Mucosa of gallbladder (tissue), 1 donor: ENCODE measurements around the gene B4GALNT2. TPM values are rescaled to one million over a fixed set of nuclear protein-coding genes. Genes with fewer than 3 reads are reported as not detected.
A peak's percentile ranks its signal among the peaks of the same experiment; 100 is the strongest.
"Not testable (repeated sequence)": the region's sequence is repeated elsewhere in the genome, so short reads cannot be mapped to it uniquely, and the experiment has no call there.

ENCODE experiments used
- DNase-seq: peaks from one replicate; pipeline ENCODE4 v3.0.0-alpha.2; 2020; ENCODE audit warnings: low spot score
- total RNA-seq: library from RNA; stranded (reverse); gene quantifications from one replicate; pipeline ENCODE4 v1.2.1, GENCODE V29; 2021
- donor health status: DM: no; HTN: no; CAD: no.

B4GALNT2 gene
- total RNA-seq, 1 donor from 2014 or later: 4.6 TPM

- DNase-seq: no peak
Observed at GRCh38 chr17:49180998-49181635, 48.5 kb downstream of the B4GALNT2 start.

- DNase-seq: no peak
Observed at GRCh38 chr17:49183341-49183740, 50.8 kb downstream of the B4GALNT2 start.

GRCh38 chr17:49183801-49184200 lies 51.2 kb downstream of the B4GALNT2 start:
- no peak for DNase-seq

GRCh38 chr17:49184522-49184921 lies 52.0 kb downstream of the B4GALNT2 start:
- DNase-seq: not testable (repeated sequence)

GRCh38 chr17:49185381-49185780 lies 52.8 kb downstream of the B4GALNT2 start:
- not testable (repeated sequence) for DNase-seq

- no peak for DNase-seq
Observed at GRCh38 chr17:49187301-49187700, 54.7 kb downstream of the B4GALNT2 start.

- no peak for DNase-seq
Observed at GRCh38 chr17:49190932-49191331, 58.4 kb downstream of the B4GALNT2 start.

GRCh38 chr17:49191409-49191916 lies 58.9 kb downstream of the B4GALNT2 start:
- no peak for DNase-seq

- peak; percentile 95 for DNase-seq
Observed at GRCh38 chr17:49191917-49192741, 59.6 kb downstream of the B4GALNT2 start.

- DNase-seq: peak; percentile 38
Observed at GRCh38 chr17:49193513-49194296, 61.1 kb downstream of the B4GALNT2 start.

GRCh38 chr17:49194297-49194607 lies 61.7 kb downstream of the B4GALNT2 start:
- DNase-seq: no peak

GRCh38 chr17:49195751-49196150 lies 63.2 kb downstream of the B4GALNT2 start:
- DNase-seq: no peak

- DNase-seq: no peak
Observed at GRCh38 chr17:49196520-49196919, 64.0 kb downstream of the B4GALNT2 start.

- DNase-seq: no peak
Observed at GRCh38 chr17:49197346-49197998, 64.9 kb downstream of the B4GALNT2 start.

GRCh38 chr17:49198211-49198610 lies 65.6 kb downstream of the B4GALNT2 start:
- DNase-seq: no peak

GRCh38 chr17:49200423-49201083 lies 68.0 kb downstream of the B4GALNT2 start:
- DNase-seq: no peak

GRCh38 chr17:49201481-49201927 lies 68.9 kb downstream of the B4GALNT2 start:
- DNase-seq: no peak

- no peak for DNase-seq
Observed at GRCh38 chr17:49203796-49204195, 71.2 kb downstream of the B4GALNT2 start.

- DNase-seq: no peak
Observed at GRCh38 chr17:49204516-49204915, 71.9 kb downstream of the B4GALNT2 start.

- DNase-seq: no peak
Observed at GRCh38 chr17:49209061-49209571, 76.5 kb downstream of the B4GALNT2 start.
